GM12872 (cell line): ENCODE data around the gene BRINP2.

Experiments used
- CTCF ChIP-seq: IDR thresholded peaks from 3 replicates; pipeline ENCODE4 v1.5.1; 2011; ENCODE audit warnings: low read depth, mild to moderate bottlenecking, low read length, moderate library complexity; ENCODE audit not compliant: insufficient read depth

Gene BRINP2

GRCh38 chr1:177329871-177330270 lies 159.1 kb downstream of the BRINP2 start:
- TF ChIP-seq CTCF: no peak
